ENCODE data around the gene SRBD1. TPM values are rescaled to one million over a fixed set of nuclear protein-coding genes. Genes with fewer than 3 reads are reported as not detected.

The SRBD1 gene
- total RNA-seq, 1 experiment from 2014 or later: 17.3 TPM

DNA sequence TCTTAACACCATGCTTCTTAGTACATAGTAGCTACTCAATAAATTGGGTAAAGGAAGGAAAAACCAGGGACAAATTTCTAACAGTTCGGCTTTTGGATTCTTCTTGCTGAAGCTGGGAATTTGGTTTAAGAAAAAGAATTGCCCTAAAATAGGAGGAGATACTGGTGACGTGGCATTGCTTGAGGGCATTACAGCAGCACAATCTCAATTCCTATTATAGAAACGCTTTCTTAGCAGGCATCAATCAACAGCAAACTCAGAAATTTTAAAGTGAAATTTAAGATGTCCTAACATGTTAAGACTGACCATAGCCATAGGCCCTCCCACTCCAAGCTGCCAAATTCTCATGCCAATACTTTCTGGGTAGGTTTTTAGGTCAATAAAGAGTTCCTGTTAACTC, 169.5 kb downstream of the SRBD1 start:
- no TSS peak for BruUV-seq (replicated peaks)
- Mint-ChIP-seq H3K36me3 (ENCODE audit: insufficient read depth, unreplicated experiment) (peaks cover 17% of the 10 kb centered on the region), H3K4me3 (ENCODE audit: unreplicated experiment) (no peak overlapping the region), H3K27me3 (ENCODE audit: insufficient read depth, unreplicated experiment) (no peaks in the 10 kb centered on the region), H3K27ac (ENCODE audit: low read depth, unreplicated experiment) (no peak overlapping the region), H3K4me1 (ENCODE audit: insufficient read depth, unreplicated experiment) (peaks cover 6% of the 10 kb centered on the region), H3K9me3 (ENCODE audit: unreplicated experiment) (no peaks in the 10 kb centered on the region)
- POLR2A ChIA-PET: interaction anchor here (0.6 kb wide), 1 partner anchor 102 kb away, joined by 3 read pairs; no protein-coding TSS in a partner anchor
- TF ChIP-seq, protein P1, sequence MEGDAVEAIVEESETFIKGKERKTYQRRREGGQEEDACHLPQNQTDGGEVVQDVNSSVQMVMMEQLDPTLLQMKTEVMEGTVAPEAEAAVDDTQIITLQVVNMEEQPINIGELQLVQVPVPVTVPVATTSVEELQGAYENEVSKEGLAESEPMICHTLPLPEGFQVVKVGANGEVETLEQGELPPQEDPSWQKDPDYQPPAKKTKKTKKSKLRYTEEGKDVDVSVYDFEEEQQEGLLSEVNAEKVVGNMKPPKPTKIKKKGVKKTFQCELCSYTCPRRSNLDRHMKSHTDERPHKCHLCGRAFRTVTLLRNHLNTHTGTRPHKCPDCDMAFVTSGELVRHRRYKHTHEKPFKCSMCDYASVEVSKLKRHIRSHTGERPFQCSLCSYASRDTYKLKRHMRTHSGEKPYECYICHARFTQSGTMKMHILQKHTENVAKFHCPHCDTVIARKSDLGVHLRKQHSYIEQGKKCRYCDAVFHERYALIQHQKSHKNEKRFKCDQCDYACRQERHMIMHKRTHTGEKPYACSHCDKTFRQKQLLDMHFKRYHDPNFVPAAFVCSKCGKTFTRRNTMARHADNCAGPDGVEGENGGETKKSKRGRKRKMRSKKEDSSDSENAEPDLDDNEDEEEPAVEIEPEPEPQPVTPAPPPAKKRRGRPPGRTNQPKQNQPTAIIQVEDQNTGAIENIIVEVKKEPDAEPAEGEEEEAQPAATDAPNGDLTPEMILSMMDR (IDR thresholded peaks at IDR 0.05; ENCODE audit: unreplicated experiment): no peak
- peak; percentile 1 for DNase-seq (ENCODE audit: unreplicated experiment)
- CTCF ChIA-PET: interaction anchor here (0.6 kb wide), 1 partner anchor 147 kb away, joined by 3 read pairs; no protein-coding TSS in a partner anchor
- intact Hi-C loops (cut with micrococcal nuclease): no loop called here

DNA sequence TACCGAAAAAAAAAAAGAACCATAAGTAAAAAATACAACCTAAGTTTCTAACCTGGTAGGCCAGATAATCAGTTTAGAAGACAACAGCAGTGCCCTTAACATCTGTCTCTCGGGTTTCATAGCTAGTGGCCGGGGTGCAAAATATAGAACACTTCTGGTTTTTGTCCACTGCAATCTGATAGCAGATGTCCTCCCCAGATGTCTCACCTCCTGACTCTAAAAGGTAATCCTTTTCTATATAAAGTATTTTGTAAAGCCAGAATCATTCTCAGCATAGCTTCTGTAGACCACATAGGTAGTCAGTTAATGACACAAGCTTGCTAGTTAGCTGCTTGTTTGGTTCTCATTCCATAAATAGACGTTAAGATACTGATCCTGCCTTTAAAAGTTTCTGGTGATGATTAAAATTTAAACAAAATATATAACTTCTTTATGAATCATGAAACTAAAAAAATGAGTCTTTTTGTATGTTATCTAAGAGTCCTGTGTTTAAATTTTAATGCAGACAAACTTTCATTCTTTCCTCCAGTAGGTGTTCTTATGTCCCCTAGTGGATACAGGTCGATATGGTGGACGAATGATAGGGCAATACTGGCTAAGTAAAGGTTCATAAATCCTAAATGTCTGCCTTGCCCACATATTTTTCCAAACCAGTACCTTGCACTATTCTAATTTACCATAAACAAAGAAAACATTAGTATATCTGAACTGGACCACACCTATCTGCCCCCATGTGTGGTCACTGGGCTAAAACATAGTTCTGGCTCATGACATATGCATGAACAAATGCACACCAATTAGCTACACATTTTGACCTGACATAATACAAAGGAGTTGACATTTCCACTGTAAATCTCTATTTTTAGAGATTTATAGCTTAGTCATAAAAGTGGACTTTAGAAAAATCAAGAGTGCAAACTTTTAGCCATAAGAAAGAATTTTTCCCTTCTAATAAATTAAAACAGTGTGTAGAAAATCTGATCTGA, 171.0 kb downstream of the SRBD1 start:
- Mint-ChIP-seq H3K27ac (ENCODE audit: low read depth, unreplicated experiment) (peak overlapping the region; percentile 35), H3K36me3 (ENCODE audit: insufficient read depth, unreplicated experiment) (peaks cover 18% of the 10 kb centered on the region), H3K4me1 (ENCODE audit: insufficient read depth, unreplicated experiment) (peaks cover 15% of the 10 kb centered on the region), H3K27me3 (ENCODE audit: insufficient read depth, unreplicated experiment) (no peaks in the 10 kb centered on the region), H3K4me3 (ENCODE audit: unreplicated experiment) (no peak overlapping the region), H3K9me3 (ENCODE audit: unreplicated experiment) (no peaks in the 10 kb centered on the region)
- TF ChIP-seq, protein P1 (IDR thresholded peaks at IDR 0.05; ENCODE audit: unreplicated experiment): no peak
- BruUV-seq (replicated peaks): no TSS peak
- intact Hi-C loops (cut with micrococcal nuclease): loop anchor here (1.0 kb wide), 1 partner anchor 415 kb away; no protein-coding TSS in a partner anchor
- ChIA-PET CTCF (interaction anchor here (0.6 to 0.7 kb wide), 2 partner anchors 135 to 485 kb away, joined by 3 to 4 read pairs; no protein-coding TSS in a partner anchor), POLR2A (interaction anchor here (0.7 to 1.1 kb wide), 3 partner anchors 12 to 44 kb away, joined by 3 read pairs; no protein-coding TSS in a partner anchor)
- DNase-seq (ENCODE audit: unreplicated experiment): peak; percentile 9

DNA sequence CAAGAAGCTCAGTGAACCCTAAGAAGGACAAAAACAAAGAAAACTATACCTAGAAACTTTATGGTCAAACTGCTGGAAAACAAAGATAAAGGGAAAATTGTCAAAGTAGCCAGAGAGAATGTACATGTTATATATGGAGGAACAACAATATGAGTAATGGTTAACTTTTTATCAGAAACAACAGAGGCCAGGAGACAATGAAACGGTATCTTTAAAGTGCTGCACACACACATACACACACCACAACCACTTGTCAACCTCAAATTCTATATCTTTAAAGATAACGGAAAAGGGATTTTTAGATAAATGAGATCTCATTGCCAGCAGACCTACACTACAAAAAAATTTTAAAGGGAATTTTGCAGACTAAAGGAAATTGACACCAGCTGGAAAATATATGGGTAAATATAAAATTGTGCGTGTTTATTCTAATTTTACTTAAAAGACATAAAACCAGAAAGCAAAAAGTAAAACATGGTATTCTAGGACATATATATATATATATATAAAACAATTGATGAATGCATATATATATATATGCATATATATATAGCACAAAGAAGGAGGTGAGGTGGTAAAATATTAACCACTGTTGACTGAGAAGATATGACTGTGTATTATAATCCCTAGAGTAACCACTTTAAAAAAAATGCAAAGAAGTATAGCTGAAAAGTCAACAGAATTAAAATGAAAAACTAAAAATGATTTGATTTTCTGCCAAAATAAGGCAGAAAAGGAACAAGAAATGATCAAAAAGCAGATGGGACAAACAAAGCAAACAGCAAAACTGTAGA, 172.0 kb downstream of the SRBD1 start:
- CTCF ChIA-PET: interaction anchor here (0.6 to 0.7 kb wide), 4 partner anchors 13 to 1826 kb away, joined by 3 read pairs; no protein-coding TSS in a partner anchor
- H3K4me3 Mint-ChIP-seq (ENCODE audit: unreplicated experiment): no peak overlapping the region
- TF ChIP-seq, protein P1 (IDR thresholded peaks at IDR 0.05; ENCODE audit: unreplicated experiment): no peak
- H3K9me3 Mint-ChIP-seq (ENCODE audit: unreplicated experiment): no peaks in the 10 kb centered on the region
- POLR2A ChIA-PET: interaction anchor here (0.9 to 1.1 kb wide), 2 partner anchors 11 to 31 kb away, joined by 3 read pairs; no protein-coding TSS in a partner anchor
- H3K36me3 Mint-ChIP-seq (ENCODE audit: insufficient read depth, unreplicated experiment): peaks cover 23% of the 10 kb centered on the region
- H3K27me3 Mint-ChIP-seq (ENCODE audit: insufficient read depth, unreplicated experiment): no peaks in the 10 kb centered on the region
- intact Hi-C loops (cut with micrococcal nuclease): no loop called here
- no peak overlapping the region for H3K27ac Mint-ChIP-seq (ENCODE audit: low read depth, unreplicated experiment)
- no TSS peak for BruUV-seq (replicated peaks)
- no peak for DNase-seq (ENCODE audit: unreplicated experiment)
- peaks cover 18% of the 10 kb centered on the region for H3K4me1 Mint-ChIP-seq (ENCODE audit: insufficient read depth, unreplicated experiment)

Data from MCF 10A (cell line).